ENCODE results near the gene YWHAG.
A peak's percentile ranks its signal among the peaks of the same experiment; 100 is the strongest.
"Not testable (repeated sequence)": the region's sequence is repeated elsewhere in the genome, so short reads cannot be mapped to it uniquely, and the experiment has no call there.

YWHAG gene

GRCh38 chr7:76346778-76347177, 12.0 kb downstream of the YWHAG start:
- DNase-seq = no peak

GRCh38 chr7:76346097-76346496, 12.7 kb downstream of the YWHAG start:
- no peak for DNase-seq

- DNase-seq = no peak
Measured at GRCh38 chr7:76343931-76344321, 14.9 kb downstream of the YWHAG start.

- DNase-seq = peak; percentile 13
Measured at GRCh38 chr7:76343294-76343930, 15.4 kb downstream of the YWHAG start.

GRCh38 chr7:76342222-76342621, 16.6 kb downstream of the YWHAG start:
- no peak for DNase-seq

- DNase-seq = peak; percentile 39
Measured at GRCh38 chr7:76340617-76341131, 18.1 kb downstream of the YWHAG start.

- no peak for DNase-seq
Measured at GRCh38 chr7:76338298-76339084, 20.3 kb downstream of the YWHAG start.

GRCh38 chr7:76337147-76337546, 21.6 kb downstream of the YWHAG start:
- no peak for DNase-seq

- DNase-seq = no peak
Measured at GRCh38 chr7:76336094-76336493, 22.7 kb downstream of the YWHAG start.

- not testable (repeated sequence) for DNase-seq
Measured at GRCh38 chr7:76335417-76335816, 23.4 kb downstream of the YWHAG start.

GRCh38 chr7:76334320-76334967, 24.3 kb downstream of the YWHAG start:
- DNase-seq = no peak

- no peak for DNase-seq
Measured at GRCh38 chr7:76333511-76334101, 25.2 kb downstream of the YWHAG start.

- DNase-seq = no peak
Measured at GRCh38 chr7:76332078-76332477, 26.7 kb downstream of the YWHAG start.

GRCh38 chr7:76330673-76331072, 28.1 kb downstream of the YWHAG start:
- no peak for DNase-seq

- no peak for DNase-seq
Measured at GRCh38 chr7:76330261-76330660, 28.5 kb downstream of the YWHAG start.

GRCh38 chr7:76329479-76329878, 29.3 kb downstream of the YWHAG start:
- DNase-seq = no peak

GRCh38 chr7:76328389-76328788, 30.4 kb downstream of the YWHAG start:
- no peak for DNase-seq

- no peak for DNase-seq
Measured at GRCh38 chr7:76327610-76328009, 31.2 kb downstream of the YWHAG start.

GRCh38 chr7:76326646-76327233, 32.1 kb downstream of the YWHAG start:
- peak; percentile 63 for DNase-seq

- DNase-seq = no peak
Measured at GRCh38 chr7:76325811-76326210, 33.0 kb downstream of the YWHAG start.

GRCh38 chr7:76325092-76325491, 33.7 kb downstream of the YWHAG start:
- no peak for DNase-seq

- peak; percentile 93 for DNase-seq
Measured at GRCh38 chr7:76318488-76319353, 40.1 kb downstream of the YWHAG start.

Measured in HCEC 1CT (cell line).